HG02970 (cell line): ENCODE data around the gene SHC2.

ENCODE experiments used
- ATAC-seq: cut with Tn5 transposase; IDR thresholded peaks from one replicate; pipeline ENCODE4 v1.9.1; 2021; ENCODE audit warnings: mild to moderate bottlenecking, moderate library complexity, moderate number of reproducible peaks; ENCODE audit not compliant: unreplicated experiment, low FRiP score

Gene SHC2

DNA sequence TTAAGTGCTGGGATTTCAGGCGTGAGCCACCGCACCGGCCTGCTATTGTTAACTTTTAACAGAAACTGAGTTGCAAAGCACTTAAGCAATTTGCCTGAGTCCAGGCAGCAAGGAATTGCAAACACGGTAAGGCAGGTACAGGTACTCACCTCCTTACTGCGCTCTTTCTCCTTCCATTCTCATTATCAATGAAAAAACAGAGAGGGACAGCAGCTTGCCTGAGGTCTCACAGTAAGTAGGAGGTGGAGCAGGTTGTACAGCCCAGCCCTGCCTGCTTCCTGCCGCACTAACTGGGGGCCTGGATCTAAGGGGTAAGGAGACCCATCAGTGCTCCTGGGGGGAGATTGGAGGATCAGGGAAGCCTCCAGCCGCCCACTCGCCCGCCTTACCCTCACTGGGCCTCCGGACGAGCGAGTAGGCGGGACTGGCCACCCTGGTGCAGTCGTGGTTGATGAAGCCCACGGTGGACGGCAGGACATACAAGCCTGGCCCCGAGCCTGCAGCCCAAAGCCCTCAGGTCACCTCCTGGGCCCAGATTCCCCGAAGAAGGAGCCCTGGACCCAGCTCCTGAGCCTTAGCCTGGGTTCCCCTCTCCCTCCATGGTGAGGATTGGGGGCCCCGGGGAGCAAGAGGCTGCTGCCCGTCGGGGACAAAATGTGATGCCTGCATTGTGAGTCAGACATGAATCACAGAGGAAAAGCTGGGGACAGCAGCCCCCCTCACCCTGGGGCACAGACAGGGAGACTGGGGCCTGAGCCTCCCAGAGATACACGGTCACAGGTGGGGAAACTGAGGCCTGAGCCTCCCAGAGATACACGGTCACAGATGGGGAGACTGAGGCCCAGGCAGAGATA lies 11.4 kb upstream of the SHC2 start:
- ATAC-seq: no peak

- ATAC-seq: no peak
These were observed 9.9 kb upstream of the SHC2 start for GRCh38 chr19:470701-471100.

DNA sequence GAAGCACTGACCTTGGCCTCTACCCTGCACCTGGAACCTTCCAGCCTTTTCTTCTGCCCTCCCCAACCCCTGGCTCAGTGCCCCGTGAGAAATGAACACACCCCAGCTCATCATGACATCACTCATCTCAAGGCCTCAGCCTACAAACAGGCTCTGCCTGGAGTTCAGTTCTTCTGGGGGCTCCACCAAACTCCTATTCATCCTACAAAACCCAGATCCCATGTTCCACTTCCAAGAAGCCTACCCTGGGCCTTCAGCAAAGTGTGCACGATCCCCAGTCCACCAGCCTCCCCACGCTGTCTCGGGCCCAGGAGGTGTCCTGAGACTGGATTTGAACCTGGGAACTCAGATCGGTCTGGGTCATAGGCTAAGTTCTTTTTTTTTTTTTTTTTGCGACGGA lies 9.0 kb upstream of the SHC2 start:
- no peak for ATAC-seq

DNA sequence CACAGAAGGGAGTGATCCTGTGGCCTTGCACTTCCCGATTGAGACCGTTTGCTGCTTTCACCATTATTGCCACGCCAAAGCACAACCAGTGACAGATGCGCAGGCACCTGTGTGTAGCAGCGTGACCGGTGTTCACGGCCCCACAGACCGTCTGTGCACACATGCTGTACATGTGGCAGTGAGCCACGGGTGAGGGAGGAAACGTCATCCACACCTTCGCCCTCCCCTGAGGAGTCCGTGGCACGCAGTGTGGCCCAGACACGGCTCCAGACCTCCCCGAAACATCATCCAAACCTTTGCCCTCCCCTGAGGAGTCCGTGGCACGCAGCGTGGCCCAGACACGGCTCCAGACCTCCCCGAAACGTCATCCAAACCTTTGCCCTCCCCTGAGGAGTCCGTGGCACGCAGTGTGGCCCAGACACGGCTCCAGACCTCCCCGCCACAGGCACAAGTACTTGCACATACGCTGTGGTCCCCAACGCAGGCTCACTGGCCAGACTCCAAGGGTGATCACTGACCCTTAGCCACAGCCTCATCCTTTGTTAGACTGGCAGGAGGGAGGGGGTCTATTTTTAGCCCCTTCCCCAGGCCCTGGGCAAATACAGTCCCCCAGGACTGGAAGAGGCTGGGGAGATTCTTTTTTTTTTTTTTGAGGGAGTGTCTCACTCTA lies 7.9 kb upstream of the SHC2 start:
- ATAC-seq: no peak

DNA sequence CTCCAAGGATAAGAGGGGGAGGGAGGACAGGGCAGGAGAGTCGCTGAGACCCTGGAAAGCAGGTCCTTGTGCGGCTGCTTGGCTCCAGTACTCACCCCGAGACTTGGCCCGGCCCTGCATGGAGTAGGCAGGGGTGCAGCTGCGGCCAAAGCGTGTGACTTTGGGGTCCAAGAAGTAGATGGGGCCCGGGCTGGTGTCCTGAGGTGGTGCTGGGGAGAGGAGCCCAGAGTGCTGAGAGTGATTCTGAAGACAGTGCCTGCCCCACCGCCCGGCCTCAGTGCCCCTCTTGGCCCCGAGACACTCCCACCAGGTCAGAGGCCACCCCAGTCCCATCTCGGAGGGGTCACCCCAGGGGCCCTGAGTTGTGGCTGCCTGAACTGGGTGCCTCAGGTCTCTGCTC lies 6.7 kb upstream of the SHC2 start:
- ATAC-seq: no peak

DNA sequence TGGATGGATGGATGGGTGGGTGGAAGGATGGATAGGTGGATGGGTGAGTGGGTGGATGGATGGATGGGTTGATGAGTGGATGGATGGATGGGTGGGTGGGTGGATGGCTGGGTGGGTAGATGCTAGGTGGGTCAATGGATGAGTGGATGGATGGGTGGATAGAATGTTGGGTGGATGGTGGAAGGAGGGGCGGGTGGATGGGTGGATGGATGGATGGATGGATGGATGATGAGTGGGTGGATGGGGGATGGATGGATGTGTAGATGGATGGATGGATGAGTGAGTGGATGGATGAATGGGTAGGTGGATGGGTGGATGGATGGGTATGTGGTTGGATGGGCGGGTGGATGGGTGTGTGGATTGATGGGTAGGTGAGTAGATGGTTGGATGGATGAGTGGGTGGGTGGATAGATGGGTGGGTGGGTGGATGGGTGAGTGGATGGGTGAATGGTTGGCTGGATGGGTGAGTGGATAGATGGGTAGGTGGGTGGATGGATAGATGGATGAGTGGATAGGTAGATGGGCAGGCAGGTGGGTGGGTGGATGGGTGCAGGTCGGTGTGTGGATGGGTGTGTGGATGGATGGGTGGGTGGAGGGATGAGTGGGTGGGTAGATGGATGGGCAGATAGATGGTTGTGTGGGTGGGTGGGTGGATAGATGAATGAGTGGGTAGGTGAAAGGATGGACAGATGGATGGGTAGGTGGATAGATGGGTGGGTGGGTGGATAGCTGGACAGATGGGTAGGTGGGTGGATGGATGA lies 4.4 kb upstream of the SHC2 start:
- ATAC-seq: no peak

GRCh38 chr19:464208-464545 lies 3.3 kb upstream of the SHC2 start:
- no peak for ATAC-seq

GRCh38 chr19:463483-464207 lies 2.8 kb upstream of the SHC2 start:
- no peak for ATAC-seq

DNA sequence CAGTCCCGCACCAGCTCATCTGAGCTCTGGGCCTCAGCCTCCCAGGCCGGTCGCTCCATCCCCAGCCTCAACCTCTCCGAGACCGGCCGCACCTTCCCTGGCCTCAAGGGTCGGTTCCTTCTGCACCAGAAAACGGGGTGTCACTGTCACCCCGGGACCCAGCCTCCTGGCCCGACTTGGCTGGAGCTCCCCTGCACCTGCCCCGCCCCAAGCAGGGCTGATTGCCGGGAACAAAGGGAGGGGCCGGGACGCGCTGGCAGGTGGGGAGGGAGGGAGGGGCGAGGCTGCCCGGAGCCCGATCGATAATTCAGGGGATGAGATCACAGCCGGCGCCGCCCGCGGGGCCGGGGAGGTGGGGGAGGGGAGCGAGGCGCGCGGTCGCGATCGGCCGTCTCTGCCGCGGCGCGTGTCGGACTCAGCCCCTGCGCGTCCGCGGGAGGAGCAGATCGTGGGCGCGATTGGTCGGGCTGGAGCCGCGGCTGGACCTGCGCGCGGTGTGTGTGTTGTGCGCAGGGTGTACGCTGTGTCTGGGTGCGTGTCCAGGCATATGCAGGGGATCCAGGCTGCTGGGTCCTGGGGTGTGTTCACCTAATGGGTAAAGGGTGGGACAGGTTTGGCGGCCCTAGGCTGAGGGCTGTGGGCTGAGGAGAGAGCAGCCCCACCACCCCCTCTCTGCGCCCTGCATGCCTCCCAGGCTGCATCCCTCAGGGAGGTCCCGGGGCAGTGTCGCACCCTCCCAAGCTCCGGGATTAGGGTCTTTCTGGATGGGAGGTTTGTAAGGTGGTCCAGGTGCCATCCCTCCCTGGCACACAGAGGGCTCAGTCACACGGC lies 1.1 kb upstream of the SHC2 start:
- no peak for ATAC-seq

GRCh38 chr19:459724-460511 lies 915 bp downstream of the SHC2 start:
- ATAC-seq: no peak

DNA sequence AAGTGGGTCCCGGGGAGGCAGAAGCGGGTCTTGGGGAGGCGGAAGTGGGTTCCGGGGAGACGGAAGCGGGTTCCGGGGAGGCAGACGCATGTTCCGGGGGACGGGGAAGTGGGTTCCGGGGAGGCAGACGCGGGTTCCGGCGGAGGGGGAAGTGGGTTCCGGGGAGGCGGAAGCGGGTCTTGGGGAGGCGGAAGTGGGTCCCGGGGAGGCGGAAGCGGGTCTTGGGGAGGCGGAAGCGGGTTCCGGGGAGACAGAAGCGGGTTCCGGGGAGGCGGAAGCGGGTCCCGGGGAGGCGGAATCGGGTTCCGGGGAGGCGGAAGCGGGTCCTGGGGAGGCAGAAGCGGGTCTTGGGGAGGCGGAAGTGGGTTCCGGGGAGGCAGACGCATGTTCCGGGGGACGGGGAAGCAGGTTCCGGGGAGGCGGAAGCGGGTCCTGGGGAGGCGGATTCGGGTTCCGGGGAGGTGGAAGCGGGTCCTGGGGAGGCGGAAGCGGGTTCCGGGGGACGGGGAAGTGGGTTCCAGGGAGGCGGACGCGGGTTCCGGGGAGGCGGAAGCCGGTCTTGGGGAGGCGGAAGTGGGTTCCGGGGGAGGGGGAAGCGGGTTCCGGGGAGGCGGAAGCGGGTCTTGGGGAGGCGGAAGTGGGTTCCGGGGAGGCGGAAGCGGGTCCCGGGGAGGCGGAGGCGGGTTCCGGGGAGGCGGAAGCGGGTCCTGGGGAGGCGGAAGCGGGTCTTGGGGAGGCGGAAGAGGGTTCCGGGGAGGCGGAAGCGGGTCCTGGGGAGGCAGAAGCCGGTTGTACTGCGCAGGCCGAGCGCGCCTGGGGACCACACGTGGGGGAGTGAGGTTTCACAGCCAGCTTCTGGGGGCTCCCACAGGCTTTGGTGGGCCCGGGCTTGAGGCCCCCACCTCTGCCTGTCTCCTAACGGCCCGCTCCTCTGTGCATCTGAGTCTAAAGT lies 2.5 kb downstream of the SHC2 start:
- no peak for ATAC-seq

DNA sequence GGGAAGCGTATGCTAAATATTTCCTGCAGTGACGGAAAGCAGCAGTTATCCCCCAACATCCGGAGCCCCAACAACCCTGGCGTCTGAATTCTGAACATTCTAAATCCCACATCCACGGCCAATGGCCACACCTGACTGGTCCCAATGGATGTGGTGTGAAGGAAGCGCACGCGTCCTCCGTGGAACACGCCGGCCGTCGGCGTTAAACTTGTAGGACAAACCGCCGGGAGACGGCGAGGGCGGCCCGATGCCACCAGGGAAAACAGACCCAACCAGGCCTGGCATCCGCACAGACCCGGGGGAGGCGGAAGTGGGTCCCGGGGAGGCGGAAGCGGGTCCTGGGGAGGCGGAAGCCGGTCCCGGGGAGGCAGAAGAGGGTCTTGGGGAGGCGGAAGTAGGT lies 3.2 kb downstream of the SHC2 start:
- no peak for ATAC-seq

- ATAC-seq: no peak
These were observed 4.2 kb downstream of the SHC2 start for GRCh38 chr19:456547-457110.

GRCh38 chr19:455851-456546 lies 4.8 kb downstream of the SHC2 start:
- no peak for ATAC-seq

GRCh38 chr19:455031-455705 lies 5.7 kb downstream of the SHC2 start:
- ATAC-seq: no peak

- ATAC-seq: no peak
These were observed 7.2 kb downstream of the SHC2 start for GRCh38 chr19:453606-454005.

GRCh38 chr19:452829-453228 lies 8.0 kb downstream of the SHC2 start:
- no peak for ATAC-seq
